Hepatocyte (in vitro differentiated cells): ENCODE data around the gene SP7. TPM values are rescaled to one million over a fixed set of nuclear protein-coding genes. Genes with fewer than 3 reads are reported as not detected.

ENCODE experiments used
- DNase-seq: peaks from one replicate; pipeline ENCODE4 v3.0.0-alpha.2; 2016; ENCODE audit warnings: low spot score
- H2AFZ ChIP-seq: fragments of 200-600 bp; sonication (generic); 2 replicates; pipeline ENCODE4 v1.6.0; 2016; ENCODE audit warnings: antibody characterized with exemption, mild to moderate bottlenecking
- H3K27ac ChIP-seq: fragments of 200-600 bp; sonication (generic); 2 replicates; pipeline ENCODE4 v1.5.1; 2016; ENCODE audit warnings: mild to moderate bottlenecking
- H3K27me3 ChIP-seq: fragments of 200-600 bp; sonication (generic); 2 replicates; pipeline ENCODE4 v1.6.1; 2016
- H3K36me3 ChIP-seq: fragments of 200-600 bp; sonication (generic); replicated peaks from 2 replicates; pipeline ENCODE4 v1.5.1; 2016; ENCODE audit warnings: low read depth; ENCODE audit not compliant: insufficient read depth
- H3K4me1 ChIP-seq: fragments of 200-600 bp; sonication (generic); 2 replicates; pipeline ENCODE4 v1.5.1; 2016; ENCODE audit warnings: mild to moderate bottlenecking, moderate library complexity; ENCODE audit not compliant: insufficient read depth
- H3K4me2 ChIP-seq: fragments of 200-600 bp; sonication (generic); 2 replicates; pipeline ENCODE4 v1.6.0; 2016
- H3K4me3 ChIP-seq: fragments of 200-600 bp; sonication (generic); 2 replicates; pipeline ENCODE4 v1.5.1; 2016; ENCODE audit warnings: mild to moderate bottlenecking
- H3K79me2 ChIP-seq: fragments of 200-600 bp; sonication (generic); 2 replicates; pipeline ENCODE4 v1.6.0; 2017; ENCODE audit warnings: mild to moderate bottlenecking
- H3K9me2 ChIP-seq: fragments of 200-600 bp; sonication (generic); replicated peaks from 2 replicates; pipeline ENCODE4 v1.6.0; 2017; ENCODE audit warnings: mild to moderate bottlenecking; ENCODE audit not compliant: insufficient read depth
- H3K9me3 ChIP-seq: fragments of 200-600 bp; sonication (generic); 2 replicates; pipeline ENCODE4 v1.5.1; 2016; ENCODE audit warnings: low read depth, mild to moderate bottlenecking
- H4K20me1 ChIP-seq: fragments of 200-600 bp; sonication (generic); 2 replicates; pipeline ENCODE4 v1.6.0; 2016; ENCODE audit warnings: mild to moderate bottlenecking; ENCODE audit not compliant: insufficient read depth, poor library complexity, severe bottlenecking
- EZH2 ChIP-seq: fragments of 200-600 bp; sonication (generic); IDR thresholded peaks from 2 replicates; pipeline ENCODE4 v1.6.1; 2016; ENCODE audit warnings: antibody characterized with exemption, mild to moderate bottlenecking, borderline replicate concordance
- EZH2phosphoT487 ChIP-seq: fragments of 200-600 bp; sonication (generic); IDR thresholded peaks from one replicate; pipeline ENCODE4 v1.6.1; 2018; ENCODE audit warnings: antibody characterized with exemption, mild to moderate bottlenecking, low read depth, moderate library complexity; ENCODE audit not compliant: unreplicated experiment, severe bottlenecking
- WGBS: methylation state at CpG from one replicate; pipeline ENCODE4 v1.1.6; 2016; ENCODE audit warnings: low lambda C conversion rate; ENCODE audit errors: missing lambda C conversion rate; 5-methylcytosine and 5-hydroxymethylcytosine counted together
- polyA plus RNA-seq: library from polyadenylated mRNA; unstranded; fragments of >200 nt; fragmentation: Nextera tagmentation; extraction: Ambion mirVana; gene quantifications from 2 replicates; pipeline ENCODE4 v1.2.1, GENCODE V29; 2016
- total RNA-seq: library from RNA; depleted of rRNA; stranded (reverse); fragments of >200 nt; gene quantifications from 2 replicates; pipeline ENCODE4 v1.2.3, GENCODE V29; 2014
- TF ChIP-seq, protein P1 (sequence below): fragments of 200-600 bp; sonication (generic); IDR thresholded peaks from 2 replicates; pipeline ENCODE4 v1.5.1; 2016; ENCODE audit warnings: antibody characterized with exemption, mild to moderate bottlenecking; ENCODE audit not compliant: poor library complexity

Gene SP7
- total and polyA plus RNA-seq, 2 experiments from 2014 or later = 0.20 to 0.60 TPM

DNA sequence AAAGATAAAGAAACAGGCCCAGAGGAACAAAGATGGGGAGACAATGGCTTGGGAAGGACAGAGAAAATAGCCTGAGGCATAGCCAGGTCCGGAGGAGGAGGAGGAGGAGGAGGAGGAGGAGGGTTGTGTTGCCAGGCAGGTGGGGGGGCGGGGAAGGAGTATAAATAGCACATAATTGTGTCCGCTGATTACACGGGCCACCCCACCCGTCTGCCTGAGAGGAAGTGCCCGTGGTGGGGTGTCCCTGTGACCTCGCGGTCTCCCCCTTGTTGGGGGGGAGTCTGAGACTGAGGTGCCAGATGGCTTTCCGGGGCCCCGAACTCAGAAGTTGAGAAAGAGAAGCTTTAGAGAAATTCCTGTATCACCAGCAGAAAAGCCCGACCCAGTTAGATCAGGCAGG, 1.9 kb upstream of the SP7 start:
- no peak overlapping the region for H3K27ac ChIP-seq
- H3K4me2 ChIP-seq = no peak overlapping the region
- no peak overlapping the region for H2AFZ ChIP-seq
- no peak for DNase-seq
- 55% methylated on average over 8 of the region's 11 CpGs for WGBS
- no peaks in the 10 kb centered on the region for H3K9me2 ChIP-seq
- TF ChIP-seq, protein P1, sequence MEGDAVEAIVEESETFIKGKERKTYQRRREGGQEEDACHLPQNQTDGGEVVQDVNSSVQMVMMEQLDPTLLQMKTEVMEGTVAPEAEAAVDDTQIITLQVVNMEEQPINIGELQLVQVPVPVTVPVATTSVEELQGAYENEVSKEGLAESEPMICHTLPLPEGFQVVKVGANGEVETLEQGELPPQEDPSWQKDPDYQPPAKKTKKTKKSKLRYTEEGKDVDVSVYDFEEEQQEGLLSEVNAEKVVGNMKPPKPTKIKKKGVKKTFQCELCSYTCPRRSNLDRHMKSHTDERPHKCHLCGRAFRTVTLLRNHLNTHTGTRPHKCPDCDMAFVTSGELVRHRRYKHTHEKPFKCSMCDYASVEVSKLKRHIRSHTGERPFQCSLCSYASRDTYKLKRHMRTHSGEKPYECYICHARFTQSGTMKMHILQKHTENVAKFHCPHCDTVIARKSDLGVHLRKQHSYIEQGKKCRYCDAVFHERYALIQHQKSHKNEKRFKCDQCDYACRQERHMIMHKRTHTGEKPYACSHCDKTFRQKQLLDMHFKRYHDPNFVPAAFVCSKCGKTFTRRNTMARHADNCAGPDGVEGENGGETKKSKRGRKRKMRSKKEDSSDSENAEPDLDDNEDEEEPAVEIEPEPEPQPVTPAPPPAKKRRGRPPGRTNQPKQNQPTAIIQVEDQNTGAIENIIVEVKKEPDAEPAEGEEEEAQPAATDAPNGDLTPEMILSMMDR = no peak
- TF ChIP-seq EZH2 (no peak), EZH2phosphoT487 (no peak)
- no peaks in the 10 kb centered on the region for H4K20me1 ChIP-seq
- H3K4me1 ChIP-seq = peaks cover 8% of the 10 kb centered on the region
- H3K79me2 ChIP-seq = no peaks in the 10 kb centered on the region
- H3K9me3 ChIP-seq = no peaks in the 10 kb centered on the region
- H3K4me3 ChIP-seq = no peak overlapping the region
- H3K36me3 ChIP-seq = no peaks in the 10 kb centered on the region
- H3K27me3 ChIP-seq = peaks cover 3% of the 10 kb centered on the region

- no peak overlapping the region for H3K27ac ChIP-seq
- peaks cover 3% of the 10 kb centered on the region for H3K27me3 ChIP-seq
- no peak overlapping the region for H3K4me2 ChIP-seq
- no peaks in the 10 kb centered on the region for H4K20me1 ChIP-seq
- no peak overlapping the region for H2AFZ ChIP-seq
- TF ChIP-seq, protein P1 = no peak
- TF ChIP-seq EZH2phosphoT487 = no peak
- no peak for TF ChIP-seq EZH2
- no peaks in the 10 kb centered on the region for H3K9me2 ChIP-seq
- no peaks in the 10 kb centered on the region for H3K79me2 ChIP-seq
- peaks cover 8% of the 10 kb centered on the region for H3K4me1 ChIP-seq
- no peak overlapping the region for H3K4me3 ChIP-seq
- 82% methylated on average over 7 of the region's 8 CpGs for WGBS
- DNase-seq = no peak
- H3K9me3 ChIP-seq = no peaks in the 10 kb centered on the region
- H3K36me3 ChIP-seq = no peaks in the 10 kb centered on the region
Measured at GRCh38 chr12:53334822-53335221, 1.3 kb downstream of the SP7 start.

DNA sequence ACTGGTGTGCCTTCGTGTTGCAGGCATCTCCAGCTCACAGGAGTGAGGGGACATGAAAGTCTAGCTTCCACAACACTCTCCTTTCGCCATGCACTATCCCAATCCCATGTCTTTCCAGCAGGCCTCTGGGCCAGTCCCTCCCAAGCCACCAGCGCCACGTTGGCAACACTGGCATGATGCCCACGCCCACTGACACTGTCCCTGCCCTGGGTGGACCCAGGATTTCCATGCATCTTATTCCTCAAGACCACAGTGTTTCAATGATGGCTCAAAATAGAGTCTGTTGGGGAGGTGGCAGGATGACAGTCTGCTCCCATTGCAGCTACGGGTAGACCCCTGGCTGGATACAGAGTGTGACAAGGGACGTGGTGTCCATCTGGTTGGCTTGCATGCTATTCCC, 2.3 kb downstream of the SP7 start:
- no peak for DNase-seq
- Histone ChIP-seq H3K27ac (no peak overlapping the region), H3K36me3 (no peaks in the 10 kb centered on the region), H3K9me3 (no peaks in the 10 kb centered on the region), H3K9me2 (no peaks in the 10 kb centered on the region), H3K4me3 (no peak overlapping the region), H3K4me2 (no peak overlapping the region), H3K79me2 (no peaks in the 10 kb centered on the region), H2AFZ (no peak overlapping the region), H4K20me1 (no peaks in the 10 kb centered on the region), H3K27me3 (peaks cover 3% of the 10 kb centered on the region), H3K4me1 (peaks cover 8% of the 10 kb centered on the region)
- TF ChIP-seq, protein P1 = no peak
- no peak for TF ChIP-seq EZH2phosphoT487
- no peak for TF ChIP-seq EZH2
- WGBS = 80% methylated on average over 7 of the region's 7 CpGs

DNA sequence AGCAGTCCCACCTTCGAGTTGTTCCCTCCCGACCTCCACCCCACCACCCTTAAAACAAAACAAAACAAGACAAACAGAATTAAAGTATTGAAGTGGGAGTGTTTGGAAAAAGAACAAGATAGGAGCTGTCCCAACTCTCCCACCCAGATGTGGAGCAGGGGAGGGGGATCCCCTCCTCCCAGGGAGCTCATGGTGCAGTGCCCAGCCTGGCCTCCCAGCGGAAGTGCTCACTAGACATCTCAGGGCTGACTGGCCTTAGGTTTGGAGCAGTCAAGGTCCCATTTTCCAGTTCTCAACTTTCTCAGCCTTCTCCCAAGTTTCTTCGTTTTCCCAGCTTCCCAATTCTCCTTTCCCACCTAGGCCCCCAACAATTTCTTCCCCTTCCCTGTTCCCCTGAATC, 2.9 kb downstream of the SP7 start:
- H4K20me1 ChIP-seq = no peaks in the 10 kb centered on the region
- H3K27me3 ChIP-seq = peaks cover 2% of the 10 kb centered on the region
- TF ChIP-seq EZH2 (no peak), EZH2phosphoT487 (no peak)
- TF ChIP-seq, protein P1 = no peak
- DNase-seq = no peak
- peaks cover 6% of the 10 kb centered on the region for H3K4me1 ChIP-seq
- no peaks in the 10 kb centered on the region for H3K36me3 ChIP-seq
- 85% methylated on average over 4 of the region's 4 CpGs for WGBS
- no peak overlapping the region for H3K4me3 ChIP-seq
- no peak overlapping the region for H3K27ac ChIP-seq
- no peaks in the 10 kb centered on the region for H3K79me2 ChIP-seq
- no peaks in the 10 kb centered on the region for H3K9me2 ChIP-seq
- H3K9me3 ChIP-seq = no peaks in the 10 kb centered on the region
- H2AFZ ChIP-seq = no peak overlapping the region
- no peak overlapping the region for H3K4me2 ChIP-seq
